NCI-H2107 treated with DMSO at 0.1 percent for 48 hours (cell line): ENCODE data around the gene MAB21L4.

ENCODE experiments used
- DNase-seq: peaks from one replicate; lab custom pipeline; 2025; ENCODE audit not compliant: unreplicated experiment; lab: John Stamatoyannopoulos, UW

Gene MAB21L4

DNA sequence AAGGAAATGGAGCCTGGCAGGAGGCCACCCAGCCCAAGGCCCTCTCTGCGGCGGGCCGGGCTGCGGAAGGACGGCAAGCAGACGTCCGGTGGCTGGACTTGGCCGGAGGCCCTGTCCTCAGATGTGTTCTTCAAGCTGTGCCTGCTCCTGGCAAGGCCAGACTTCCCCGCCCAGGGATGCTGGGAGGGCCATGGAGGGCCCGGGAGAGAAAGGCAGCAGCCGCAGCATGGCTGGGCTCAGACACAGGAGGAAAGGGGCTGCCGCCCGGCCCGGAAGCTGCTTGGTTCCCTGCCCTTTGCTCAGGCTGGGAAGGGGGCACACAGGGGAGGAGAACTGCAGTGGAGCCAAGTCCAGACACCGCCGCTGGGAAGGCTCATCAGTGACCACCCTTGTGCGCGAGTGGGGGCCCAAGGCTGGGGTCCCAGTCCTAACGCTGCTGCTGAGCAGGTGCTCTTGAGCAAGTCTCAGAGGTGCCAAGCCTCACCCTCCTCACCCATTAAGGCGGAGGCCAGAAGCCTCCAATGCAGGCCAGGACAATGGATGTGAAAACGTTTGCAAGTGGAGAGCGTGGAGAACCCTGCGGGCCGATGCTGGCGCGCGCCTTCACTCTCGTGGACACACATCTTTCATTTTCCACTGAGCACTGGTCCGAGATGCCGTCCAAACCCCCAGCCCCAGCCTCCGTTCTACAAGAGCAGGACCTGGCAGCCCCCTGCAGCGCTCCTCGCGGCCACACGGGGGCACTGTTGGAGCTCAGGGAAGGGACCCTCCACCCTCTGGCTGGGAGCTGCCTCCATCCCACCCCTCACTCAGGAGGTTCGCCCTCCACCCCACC lies 18.1 kb upstream of the MAB21L4 start:
- DNase-seq: no peak

DNA sequence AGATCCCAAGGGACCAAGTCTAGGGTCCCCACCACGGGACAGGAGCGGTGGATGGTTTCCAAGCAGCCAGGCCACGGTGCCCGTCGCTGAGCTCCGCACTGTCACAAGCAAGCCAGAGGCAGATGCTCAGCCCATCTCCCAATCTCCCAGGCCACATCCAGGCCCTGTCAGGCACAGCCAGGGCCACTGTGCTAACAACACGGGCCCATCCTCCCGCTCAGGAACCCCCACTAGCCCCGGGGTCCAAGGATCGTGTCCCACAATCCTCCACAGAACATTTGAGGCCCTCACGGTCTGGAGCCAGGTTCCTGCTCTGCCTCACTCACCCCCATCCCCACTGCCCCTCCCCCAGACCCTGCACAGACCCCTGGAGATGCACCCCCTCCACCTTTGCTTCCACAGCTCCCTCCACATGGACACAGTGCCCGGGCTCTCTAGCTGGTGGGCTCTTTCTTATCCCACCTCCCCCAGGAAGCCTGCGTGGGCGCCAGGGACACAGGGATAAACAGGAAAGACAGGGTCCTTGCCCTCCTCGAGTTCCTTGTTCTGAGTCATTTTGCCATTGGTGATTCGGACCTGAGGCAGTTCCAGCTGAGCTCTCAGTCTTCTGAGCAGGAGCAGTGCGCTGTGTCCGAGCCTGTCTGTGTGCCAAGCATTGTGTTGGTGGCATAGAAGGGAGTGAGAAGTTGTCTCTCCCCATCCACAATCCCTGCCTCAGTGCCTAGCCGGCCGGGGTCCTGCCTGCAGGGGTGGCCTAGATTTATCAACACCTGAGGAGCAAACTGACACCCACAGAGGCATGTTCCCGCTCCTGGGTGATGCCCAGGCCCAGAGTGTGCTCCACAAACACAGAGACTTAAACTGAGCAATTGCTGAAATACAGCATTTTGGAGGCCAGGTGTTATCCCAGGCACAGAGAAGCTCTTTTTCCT lies 17.2 kb upstream of the MAB21L4 start:
- no peak for DNase-seq

DNA sequence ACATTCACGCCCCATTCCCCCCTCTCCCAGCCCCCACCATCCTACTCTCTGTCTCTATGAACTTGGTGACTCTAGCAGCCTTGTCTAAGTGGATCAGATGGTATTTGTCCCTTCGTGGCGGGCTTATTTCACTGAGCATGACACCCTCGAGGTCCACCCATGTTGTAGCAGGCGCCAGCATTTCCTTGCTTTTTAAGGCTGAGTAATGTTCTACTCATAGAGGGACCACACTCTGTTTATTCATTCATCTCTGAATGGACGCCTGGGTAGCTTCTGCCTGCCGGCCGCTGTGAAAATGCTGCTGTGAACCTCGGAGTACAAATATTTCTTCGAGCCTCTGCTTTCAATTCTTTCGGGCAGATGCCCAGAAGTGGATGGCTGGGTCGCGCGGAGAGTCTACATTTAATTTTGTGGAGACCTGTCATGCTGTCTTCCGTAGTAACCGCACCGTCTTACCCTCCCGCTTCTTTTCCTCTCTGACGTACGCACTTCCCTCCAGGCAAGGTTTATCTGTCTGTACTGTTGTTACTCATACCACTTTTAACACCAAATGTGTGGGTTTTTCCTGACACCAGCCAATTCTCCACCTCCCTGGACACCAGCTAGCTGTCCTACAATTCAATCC lies 15.8 kb upstream of the MAB21L4 start:
- no peak for DNase-seq

DNA sequence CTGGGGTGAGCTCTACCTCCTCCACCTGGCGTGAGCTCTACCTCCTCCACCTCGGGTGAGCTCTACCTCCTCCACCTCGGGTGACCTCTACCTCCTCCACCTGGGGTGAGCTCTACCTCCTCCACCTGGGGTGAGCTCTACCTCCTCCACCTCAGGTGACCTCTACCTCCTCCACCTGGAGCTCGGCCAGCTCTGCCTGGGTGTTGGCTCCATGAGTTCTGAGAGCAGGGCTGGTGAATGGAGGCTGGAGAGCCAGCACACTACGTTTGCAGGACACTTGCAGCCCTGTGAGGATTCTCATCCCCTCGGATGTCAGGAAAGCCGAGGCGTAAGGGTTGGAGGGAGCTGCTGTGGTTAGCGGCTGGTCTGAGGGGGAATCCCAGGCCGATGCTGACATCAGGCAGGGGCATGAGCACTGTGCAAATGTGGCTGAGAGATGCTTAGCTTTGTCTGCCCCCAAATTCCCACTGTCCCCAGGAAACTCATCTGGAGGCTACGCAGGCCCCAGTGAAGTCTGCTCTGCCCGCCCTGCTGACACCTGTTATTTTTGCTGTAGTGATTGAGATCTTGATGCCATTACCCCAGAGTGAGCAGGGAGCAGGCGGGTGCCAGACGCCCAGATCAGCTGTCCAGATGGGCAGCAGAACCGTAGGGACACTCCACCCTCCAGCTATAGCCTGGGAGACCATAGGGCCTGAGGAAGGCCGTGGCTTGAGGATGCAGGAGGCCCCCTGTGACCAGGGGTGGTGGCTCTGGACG lies 13.4 kb upstream of the MAB21L4 start:
- no peak for DNase-seq

DNA sequence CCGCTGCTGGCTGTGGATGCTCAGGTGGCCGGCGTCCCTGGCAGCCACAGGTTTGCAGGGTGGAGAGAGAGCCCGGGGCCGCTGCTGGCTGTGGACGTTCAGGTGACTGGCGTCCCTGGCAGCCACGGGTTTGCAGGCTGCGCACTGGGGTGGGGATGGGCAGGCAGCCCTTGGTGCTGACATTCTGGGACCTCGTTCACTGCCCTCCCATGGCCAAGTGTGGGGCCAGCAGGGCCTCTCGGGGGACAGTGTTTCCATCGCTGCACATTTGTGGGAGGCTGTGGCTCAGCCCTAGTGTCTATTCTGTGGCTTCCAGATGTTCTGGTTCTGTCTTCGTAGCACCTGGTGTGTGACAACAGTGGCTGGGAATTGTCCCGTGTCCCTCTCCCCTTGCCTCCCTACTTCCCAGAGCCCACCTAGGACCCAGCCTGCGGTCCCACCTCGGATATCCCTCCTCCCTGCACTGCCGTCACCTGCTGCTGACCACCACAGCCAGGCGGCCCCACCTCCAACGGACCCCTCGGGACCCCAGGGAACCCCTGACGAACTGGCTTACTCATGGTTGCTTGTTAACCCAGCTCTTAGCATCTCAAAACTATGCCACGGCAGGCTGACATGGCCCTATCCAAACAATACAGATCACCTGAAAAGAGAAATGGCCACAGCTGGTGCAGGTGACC lies 11.1 kb upstream of the MAB21L4 start:
- DNase-seq: no peak

DNA sequence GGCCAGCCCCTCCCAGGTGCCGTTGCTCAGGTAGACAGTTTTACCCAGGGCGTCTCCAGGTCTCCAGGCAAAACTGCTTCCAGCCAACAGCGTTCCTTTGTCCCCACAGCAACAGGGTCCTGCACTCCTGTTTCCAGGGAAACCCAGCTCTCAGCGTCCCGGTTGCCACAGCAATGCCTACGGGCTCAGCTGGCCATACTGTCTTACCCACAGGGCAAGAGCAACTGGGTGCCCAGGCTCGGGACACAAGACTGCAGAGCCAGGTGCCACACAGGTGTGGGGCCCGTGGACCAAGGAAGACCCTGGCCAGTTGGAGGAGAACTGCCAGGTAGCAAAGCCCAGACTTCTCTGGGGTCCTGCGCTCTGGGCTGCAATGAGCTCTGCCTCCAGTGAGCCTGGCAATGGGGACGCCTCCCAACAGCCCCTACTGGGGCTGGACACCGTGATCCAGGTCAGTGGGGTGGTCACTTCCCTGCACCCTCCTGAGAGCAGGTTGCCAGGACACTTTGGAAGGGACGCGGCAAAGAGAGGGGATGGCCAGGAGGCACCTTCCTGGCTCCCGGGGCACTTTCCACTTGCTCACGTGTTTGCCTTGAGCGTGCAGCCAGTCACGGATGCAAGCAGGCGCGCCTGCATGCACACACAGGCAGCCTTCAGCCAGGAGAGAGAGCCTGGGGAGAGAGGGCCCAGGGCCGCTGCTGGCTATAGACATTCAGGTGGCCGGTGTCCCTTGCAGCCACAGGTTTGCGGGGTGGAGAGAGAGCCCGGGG lies 10.4 kb upstream of the MAB21L4 start, which contains the start of gene CROCC2:
Gene CROCC2, plus strand, starts transcription at position 196 of the 770 bp plus-strand sequence. Its CDS starts 178 bp downstream, at position 374.
- DNase-seq: no peak

DNA sequence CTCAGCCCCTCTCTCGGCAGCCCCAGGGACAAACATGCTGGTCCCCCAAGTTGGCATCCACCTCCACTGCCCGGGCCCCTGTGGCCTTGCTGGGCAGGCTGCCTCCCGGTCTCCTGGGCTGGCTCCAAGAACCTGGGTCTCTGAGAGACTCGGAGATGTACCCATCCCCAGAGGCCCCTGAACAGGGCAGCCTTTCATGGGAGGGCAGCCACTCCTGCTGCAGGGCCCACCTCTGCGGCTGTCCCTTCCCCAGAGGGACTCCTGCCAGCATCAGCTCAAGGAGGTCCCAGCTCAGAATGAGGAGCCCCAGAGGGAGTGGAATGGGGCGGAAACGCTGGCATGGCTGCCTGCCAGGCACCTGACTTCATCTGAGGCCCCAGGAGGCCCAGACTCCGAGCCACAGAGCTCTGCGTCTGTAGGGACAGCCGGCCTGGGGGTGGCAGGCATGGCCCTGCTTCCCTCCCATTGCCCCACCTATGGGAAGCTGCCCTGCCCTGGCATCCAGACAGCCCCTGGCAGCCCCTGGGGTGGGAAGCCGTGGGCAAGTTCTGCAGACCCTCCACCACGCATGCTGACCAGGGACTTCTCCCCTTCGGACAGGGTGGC lies 9.3 kb upstream of the MAB21L4 start:
- no peak for DNase-seq

DNA sequence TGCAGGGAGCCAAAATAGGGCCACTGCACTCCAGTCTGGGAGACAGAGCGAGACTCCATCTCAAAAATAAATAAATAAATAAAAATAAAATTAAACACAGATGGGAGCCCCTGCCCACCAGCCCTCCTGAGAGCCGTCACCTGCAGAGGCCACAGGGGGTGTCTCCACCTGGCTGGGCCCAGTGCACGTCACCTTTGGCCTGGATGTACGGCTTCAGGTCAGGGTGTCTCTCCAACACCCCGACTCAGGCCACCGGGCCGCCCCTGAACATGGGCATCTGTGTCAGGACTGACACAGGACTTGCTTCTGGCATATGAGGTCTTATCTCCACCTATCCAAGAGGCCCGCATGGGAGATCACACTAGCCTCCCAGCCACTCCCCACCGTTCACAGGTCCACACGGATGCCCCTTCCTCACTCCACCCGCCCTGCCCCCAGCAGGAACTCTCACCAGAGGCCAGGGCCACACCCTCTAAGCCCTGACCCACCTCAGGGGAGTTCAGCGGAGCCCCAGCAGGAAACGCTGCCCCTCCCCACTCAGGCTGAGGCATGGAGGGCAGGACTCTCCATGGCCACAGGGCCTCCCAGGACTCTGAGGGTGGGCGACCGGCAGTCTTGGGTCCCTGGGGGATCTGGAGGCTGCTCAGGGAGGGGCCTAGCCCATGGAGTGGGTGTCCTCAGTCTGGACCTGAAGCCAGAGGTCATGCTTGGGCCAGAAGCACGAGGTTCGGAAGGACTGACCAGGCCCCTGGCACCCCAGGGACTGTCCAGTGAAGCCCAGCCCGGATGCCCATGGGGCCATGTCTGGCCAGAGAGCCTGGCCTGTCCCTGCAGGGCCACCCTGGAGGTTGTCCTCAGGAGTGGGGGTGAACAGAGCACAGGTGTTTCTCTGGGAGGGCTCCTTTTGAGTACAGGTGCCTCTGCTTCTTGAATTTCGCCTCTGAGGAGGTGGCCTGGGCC lies 8.5 kb upstream of the MAB21L4 start:
- no peak for DNase-seq

DNA sequence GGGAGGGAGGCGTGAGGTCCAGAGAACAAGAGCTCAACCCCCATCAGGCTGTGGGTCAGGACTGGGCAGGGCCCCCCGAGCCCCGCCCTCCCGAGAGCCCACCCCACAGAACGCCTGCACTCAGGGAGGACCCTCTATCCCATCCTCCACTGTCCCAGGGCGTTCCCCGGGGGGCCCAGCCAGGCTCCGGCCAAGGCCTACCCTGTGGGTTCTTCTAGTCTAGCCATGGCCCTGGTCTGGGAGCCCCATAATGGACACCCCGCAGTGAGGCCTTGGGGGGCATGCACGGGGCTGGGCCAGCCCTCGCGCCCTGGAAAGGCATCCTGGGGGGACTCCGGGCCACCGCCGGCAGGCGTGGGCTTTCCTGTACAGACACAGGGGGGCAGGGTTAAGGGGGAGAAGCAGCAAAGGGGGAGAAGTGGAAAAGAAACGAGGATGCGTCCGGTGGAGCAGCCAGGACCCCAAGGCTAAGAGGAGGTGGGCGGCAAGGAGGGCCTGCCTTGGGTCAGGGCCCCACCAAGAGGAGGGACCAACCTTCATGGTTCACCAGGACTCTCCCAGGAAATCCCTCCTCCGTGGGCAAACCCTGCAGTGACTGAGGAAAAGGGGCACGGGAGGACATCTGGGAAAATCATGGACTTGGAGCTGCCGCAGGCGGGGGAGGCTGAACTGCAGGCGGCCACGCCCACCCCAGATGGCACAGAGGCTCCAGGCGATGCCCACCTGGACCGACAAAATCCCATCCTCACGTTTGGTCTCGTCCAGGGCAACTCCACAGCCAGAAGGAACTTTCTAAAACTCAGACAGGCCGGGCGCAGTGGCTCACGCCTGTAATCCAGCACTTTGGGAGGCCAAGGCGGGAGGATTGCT lies 7.5 kb upstream of the MAB21L4 start:
- no peak for DNase-seq

DNA sequence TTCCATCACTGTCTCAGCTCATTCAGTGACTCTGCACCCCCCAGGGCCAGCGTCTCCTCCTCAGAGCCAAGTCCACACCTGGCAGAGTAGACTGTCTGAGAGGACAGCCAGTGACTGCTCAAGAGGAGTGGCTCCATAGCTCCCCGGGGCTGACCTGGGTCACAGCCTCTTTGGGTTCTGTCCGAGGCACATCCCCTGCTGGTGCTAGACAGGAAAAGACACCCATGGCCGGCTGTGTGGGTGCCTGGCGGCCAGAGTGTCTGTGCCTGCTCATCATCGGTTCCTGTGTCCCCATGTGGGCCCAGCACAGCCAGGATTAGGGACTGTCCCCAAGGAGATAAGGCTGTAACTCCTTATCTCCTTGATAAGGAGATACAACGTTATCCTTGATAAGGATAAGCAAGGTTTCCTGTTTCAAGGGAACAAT lies 6.7 kb upstream of the MAB21L4 start:
- DNase-seq: no peak

DNA sequence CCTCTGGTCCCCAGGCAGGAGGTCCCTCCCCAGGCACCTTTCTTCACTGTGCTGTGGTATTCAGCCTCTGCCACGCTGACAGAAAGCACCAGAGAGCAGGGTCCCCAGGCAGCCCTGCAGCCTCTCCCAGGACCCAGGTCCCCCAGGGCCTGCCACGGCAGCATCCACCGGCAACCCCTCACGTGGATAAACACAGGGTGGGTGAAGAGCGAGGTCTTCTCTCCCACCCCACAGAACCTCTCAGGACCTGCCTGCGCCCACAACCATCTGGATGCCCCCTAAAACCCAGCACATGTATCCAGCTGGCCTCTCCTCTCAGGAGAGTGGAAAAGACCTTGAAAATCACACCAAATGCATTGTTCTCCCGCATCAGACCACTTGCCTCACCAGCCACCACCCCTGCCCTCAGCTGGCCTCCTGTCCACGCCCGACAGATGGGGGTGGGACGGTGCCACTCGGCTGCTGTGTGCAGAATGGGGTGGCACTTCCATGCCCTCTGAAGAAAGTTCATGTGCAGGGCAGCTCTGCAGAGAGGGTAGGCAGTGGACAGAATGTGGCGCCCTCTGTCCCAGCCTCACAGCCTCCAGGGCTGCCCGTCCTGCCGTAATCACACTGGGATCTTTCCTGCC lies 6.1 kb upstream of the MAB21L4 start:
- DNase-seq: no peak

DNA sequence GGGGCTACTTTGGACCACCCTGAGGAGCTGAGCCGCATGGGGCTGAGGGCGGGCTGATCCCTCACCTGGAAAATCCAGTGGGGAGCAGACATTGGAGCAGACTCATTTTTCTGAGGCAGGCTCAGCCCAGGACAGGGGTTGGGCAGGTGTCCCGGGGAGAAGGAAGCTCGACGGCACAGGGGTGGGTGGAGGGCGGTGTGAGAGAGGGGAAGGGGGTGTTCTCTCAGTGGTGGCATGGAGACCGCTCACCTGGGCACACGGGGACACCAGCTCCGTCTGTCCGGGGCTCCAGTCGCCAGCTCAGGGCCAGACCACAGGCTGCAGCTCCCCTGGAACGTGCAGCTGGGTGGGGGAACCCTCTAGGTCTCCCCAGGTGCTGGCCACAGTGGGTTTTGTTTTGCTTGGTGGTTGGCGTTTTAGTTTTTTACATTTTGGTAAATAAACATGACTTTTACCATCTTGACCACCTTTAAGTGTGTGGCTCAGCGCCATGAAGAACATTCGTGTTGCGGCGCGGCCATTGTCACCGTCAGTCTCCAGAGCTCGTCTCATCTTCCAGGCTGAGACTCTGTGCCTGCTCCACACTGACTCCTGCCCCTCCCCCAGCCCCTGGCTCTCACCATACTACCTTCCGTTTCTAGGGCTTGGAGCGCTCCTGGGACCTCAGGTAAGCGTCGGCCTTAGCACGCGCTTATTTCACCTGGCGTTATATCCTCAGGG lies 4.3 kb upstream of the MAB21L4 start:
- DNase-seq: no peak

DNA sequence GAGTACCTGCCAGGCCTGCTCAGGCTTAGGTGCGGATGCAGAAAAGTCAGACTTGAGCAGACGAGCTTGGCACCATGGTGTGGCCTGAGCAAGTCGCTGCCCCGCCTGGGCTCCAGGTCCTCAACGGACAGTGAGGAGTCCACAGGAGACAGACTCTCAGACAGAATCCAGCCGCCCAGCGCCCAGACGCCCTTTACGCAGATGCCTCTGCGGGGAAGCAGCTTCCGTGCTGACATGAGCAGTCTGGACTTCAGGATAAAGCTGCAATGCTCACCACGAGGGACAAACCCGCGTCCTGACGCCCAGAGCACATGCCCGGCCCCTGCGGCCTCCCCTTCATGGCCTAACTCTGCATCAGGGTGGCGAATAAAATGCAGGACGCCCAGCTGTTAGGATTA lies 3.5 kb upstream of the MAB21L4 start:
- no peak for DNase-seq

DNA sequence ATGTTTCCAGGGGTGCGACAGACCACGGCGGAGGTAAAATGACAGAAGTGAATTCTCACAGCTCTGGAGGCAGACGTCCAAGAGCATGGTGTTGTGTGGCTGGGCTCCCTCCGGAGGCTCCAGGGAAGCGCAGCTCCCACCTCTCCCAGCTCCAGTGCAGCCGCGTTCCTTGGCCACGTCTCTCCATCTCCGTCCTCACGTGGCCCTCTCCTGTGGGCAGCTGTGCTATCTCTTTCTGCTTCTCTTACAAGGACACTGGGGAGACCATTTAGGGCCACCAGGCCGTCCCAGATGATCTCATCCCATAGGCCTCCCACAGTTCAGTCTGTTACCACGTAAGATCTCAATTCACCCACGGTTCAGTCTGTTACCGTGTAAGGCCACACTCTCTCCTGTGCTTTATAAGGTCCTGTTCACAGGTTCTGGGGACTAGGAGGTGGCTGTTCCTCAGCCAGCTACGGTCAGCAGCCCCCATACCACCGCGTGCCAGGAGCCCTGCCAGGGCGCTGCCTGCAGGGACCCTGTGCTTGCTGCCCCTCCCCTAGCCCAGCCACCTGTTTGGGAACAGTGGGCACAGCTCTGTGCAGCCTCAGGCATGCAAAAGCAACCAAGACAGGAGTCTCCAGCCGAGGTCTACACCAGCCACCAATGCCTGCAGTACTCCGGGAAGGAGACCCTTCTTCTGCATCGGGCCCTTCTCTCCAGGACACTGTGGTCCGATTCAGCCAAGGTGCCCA lies 2.9 kb upstream of the MAB21L4 start:
- no peak for DNase-seq

DNA sequence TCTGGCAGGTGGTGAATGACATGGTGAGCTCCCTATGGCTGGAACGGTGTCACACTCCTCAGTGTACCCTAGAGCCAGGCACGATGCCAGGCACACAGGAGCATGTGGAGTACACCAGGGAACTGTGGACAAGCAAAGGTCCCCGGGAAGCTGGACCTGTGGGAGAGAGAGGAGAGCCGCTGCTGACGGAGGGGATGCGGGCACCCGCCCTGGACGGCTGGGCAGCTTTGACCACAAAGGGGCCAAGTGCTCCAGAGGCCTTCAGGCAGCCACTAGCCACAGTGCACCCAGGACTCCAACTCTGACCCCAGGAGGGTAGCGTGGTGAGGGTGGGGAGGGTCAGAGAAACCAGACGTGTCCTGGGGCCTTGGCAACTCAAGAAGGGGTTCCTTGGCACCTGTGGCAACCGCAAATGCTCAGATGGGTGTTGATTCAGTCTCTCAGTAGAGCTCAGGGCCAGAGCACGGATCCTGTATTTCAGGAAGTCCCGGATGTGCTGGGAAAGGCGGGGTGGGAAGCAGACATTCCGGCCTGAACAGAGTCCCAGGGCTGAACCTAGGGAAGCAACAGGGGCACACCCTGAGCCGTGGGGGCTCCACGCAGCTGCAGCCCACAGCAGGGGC lies 2.3 kb upstream of the MAB21L4 start:
- DNase-seq: no peak
